GM18499 (cell line): ENCODE data around the gene ACSL6.

Experiments used
- ATAC-seq: cut with Tn5 transposase; IDR thresholded peaks from one replicate; pipeline ENCODE4 v1.9.1; 2021; ENCODE audit warnings: moderate number of reproducible peaks; ENCODE audit not compliant: insufficient read depth, unreplicated experiment

Gene ACSL6

GRCh38 chr5:131986161-131986912, 25.1 kb downstream of the ACSL6 start:
- ATAC-seq, result no peak

DNA sequence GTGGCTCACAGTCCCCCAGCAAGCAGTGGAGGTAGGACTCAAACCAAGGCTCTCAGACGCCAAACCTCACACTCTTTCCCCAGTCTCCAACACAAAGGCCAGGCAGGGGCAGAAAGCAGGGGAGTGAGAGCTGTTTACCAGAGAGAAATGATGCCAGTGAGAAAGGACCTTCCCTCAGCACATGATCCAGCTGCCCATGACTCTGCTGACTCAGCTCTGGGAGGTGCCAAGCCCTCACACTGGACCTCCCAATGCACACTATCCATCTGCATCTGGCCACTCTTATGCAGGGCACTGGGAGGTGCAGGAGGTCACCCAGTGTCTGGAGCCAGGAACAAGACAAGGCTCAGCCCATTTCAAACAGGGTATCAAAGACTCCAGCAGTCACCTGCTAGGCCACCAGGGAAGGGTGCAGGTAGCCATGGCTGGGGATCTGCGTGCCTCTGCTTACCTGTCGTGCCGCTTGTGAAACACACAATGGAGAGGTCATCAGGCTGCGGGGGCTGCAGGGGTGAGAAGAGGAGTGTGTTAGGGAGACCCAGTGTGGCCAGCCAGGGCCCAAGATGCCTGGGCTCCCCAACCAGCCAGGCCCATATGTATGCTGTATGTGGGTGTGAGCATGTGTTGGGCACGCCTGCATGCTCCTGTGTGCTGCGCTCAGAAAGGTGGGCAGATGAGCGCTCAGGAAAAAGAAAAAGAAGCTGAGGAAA, 26.3 kb downstream of the ACSL6 start:
- no peak for ATAC-seq

GRCh38 chr5:131983244-131983771, 28.1 kb downstream of the ACSL6 start:
- ATAC-seq, result no peak

GRCh38 chr5:131981516-131981915, 29.9 kb downstream of the ACSL6 start:
- no peak for ATAC-seq

DNA sequence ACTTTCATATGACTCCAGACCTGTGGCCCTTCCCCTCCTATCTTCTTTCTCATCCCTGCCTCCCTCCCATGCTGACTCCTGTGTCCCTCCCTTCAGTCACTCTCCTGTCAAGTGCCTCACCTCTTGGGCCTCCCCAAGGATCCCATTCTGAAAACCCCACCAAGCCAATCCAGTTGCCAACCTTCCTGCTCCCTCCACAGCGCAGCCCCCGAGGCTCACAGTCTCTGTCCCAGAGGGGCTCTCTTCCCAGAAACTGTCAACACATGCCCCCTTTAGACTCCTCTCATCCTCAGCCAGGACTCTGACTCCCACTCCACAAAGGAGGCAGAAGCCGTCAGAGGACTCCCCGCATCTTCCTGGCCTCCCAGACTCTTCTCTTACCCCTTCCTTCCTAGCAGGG, 30.8 kb downstream of the ACSL6 start:
- ATAC-seq, result no peak

DNA sequence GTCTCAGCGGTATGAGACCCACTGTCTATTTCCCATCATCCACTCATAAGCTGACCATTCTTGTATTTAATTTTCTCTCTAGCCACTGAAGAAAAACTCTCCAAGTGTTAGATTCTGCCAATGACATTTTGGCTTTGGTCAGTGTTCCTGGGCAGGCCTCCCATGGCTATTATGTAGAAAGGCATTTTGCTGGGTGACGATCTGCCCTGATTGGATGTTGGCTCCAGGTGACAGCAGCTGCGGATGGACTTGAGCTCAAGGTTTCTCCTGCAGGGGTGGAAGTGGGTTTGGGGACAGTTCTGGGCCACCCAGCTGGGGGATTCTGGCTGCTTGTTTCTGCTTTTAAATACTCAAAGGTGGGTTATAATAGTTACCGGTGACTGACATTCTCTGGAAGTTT, 31.6 kb downstream of the ACSL6 start:
- no peak for ATAC-seq

DNA sequence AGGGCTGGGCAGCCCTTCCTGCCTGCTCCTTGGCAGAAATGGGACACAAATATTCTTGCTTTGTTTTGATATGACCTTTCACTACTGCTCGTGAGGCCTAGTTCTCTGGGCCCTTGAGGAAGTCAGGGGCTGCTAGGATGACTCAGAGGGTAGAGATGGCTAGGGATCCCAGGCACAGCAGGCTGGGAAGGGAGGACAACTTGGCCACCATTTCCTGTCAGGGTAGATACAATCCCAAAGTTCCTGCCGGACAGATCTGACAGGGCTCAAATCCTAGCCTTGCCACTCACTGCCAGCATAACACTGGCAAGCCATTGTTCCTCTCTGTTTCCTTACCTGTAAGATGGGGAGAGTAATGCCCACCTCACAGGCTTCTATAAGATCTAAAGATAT, 34.2 kb downstream of the ACSL6 start:
- no peak for ATAC-seq

- ATAC-seq, result no peak
Observed at GRCh38 chr5:131976414-131977211, 34.8 kb downstream of the ACSL6 start.

- ATAC-seq, result no peak
Observed at GRCh38 chr5:131974956-131975726, 36.3 kb downstream of the ACSL6 start.

DNA sequence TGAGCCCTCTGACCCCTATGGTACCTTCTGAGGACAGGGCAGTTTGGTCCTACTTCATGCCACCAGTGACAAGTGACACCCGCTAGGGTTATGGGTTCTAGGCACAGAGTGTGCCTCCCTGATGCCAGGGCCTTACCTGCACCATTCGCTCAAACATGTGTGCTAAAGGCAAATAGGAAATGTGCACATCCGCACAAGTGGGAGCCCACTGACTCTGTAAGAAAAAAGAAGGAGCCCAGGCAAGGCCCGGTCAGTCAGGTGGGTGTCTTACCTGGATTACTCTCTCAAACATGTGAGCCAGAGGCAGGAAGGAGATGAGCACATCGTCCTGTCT, 36.9 kb downstream of the ACSL6 start:
- ATAC-seq, result no peak

DNA sequence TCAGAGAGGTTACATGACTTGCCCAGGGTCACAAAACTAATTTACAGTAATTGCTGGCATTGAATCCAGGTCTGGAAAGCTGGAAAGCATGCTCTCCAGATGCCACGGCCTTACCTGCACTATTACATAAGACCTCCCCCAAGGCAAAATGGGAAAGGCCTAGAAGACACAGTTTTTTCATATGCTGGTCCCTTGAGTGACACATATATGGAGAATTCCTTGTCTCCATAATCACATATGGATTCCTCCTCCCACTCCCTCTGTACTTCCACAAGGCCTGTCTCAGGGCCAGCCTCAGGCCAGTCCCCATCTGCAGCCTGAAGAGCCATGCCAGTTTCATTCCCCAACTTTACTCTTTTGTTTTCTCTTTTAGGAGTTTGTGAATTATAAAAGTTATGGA, 37.4 kb downstream of the ACSL6 start:
- ATAC-seq, result no peak

DNA sequence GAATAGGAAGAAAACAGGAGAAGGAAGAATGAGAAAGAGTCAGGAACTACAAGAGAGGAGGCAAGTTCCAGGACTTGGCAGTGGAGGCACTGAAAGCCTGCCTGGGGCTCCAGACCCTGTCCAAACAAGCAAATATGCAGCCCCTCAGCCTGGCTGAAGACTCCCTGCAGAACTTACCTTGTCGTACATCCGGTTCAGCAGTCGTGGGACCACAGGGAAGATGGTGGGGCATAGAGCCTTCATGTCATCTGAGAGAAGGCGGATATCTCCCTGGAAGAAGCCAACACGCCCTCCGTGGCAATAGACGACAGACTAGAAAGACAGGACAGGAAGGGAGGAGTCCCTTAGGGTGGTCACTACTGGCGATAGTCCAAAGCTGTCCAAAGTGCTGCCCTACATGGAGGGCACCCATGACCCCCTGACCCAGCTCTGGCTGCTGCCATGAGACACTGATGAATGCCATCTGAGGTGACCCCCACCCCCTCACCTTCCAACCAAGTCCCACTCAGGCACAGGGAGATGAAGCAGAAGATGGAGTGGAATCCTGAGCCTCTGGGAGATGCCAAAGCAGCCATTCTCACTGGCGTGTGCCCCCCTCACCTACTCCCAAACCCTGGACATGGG, 38.3 kb downstream of the ACSL6 start:
- no peak for ATAC-seq

DNA sequence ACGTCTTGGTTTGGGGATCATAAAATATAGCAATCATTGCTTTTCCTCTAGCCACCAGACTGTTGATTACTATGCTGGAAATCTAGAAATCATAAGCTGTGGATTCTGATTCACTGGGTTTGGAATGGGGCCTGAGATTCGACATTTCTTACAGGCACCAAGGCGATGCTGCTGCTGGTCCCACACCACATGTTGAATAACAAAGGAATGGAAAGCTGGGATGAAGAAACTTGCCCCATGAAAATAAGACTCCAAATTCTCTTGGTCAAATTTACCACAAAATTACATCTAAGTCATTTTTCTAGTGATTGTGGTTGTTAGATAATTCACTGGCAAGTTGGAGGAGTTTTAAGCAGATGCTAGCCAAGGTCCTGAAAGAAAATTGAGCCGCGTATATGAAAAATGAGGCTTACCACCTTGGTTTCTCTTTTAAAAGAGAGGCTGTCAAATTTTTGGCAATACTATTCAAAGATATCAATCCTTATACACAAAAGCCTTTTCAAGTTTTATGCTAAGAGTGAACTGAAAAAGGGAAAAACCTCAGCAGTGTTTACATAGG, 43.0 kb downstream of the ACSL6 start:
- no peak for ATAC-seq

- no peak for ATAC-seq
Observed at GRCh38 chr5:131966551-131966950, 44.9 kb downstream of the ACSL6 start.

GRCh38 chr5:131965826-131966415, 45.5 kb downstream of the ACSL6 start:
- ATAC-seq, result no peak

GRCh38 chr5:131959906-131960305, 51.6 kb downstream of the ACSL6 start:
- no peak for ATAC-seq

GRCh38 chr5:131959136-131959535, 52.3 kb downstream of the ACSL6 start:
- no peak for ATAC-seq

DNA sequence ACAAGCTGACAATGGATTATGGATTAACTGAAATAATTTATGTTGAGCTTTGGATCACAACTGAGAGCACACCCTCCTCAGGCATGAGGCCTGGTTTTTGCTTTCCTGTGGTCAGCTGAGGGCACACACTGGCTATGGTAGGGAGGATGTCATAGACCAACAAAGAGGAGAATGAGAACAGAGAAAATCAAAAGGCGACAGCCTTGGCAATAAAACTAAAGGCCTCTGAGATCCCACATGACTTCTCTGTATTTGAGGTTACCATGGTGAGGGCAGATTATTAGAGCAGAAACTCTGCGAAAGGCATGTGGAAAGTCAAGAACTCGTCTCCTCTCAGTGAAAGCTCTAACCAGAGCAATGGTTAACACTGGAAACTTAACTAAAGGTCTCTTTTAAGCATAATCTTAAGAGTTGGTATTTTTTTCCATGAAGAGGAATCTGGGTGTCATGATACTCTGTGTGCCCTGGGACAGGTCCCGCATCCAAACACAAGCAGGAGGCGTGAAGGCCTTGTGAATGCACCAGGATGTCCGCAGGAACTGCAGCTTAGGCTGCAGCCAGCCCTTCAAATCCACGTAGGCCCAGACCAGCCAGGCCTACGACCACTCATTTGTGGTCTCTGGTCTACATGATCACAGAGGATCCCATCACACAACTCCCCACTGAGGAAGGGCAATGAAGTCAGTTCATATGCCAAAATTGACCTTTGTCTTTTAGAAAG, 53.6 kb downstream of the ACSL6 start:
- ATAC-seq, result no peak

GRCh38 chr5:131953969-131954368, 57.5 kb downstream of the ACSL6 start:
- no peak for ATAC-seq
